ENCODE measurements around the gene GHRL.

The GHRL gene

GRCh38 chr3:10292505-10293419 lies at the start of gene GHRL:
TSS of gene GHRL (minus strand) at chr3:10292947. CDS start at chr3:10290180, 2,767 bp downstream.
- DNase-seq = no peak

- DNase-seq = no peak
Measured at GRCh38 chr3:10341901-10342398, 49.2 kb upstream of the GHRL start.

GRCh38 chr3:10340476-10340875 lies 47.7 kb upstream of the GHRL start:
- no peak for DNase-seq

- no peak for DNase-seq
Measured at GRCh38 chr3:10340046-10340445, 47.3 kb upstream of the GHRL start.

- DNase-seq = no peak
Measured at GRCh38 chr3:10339376-10339955, 46.7 kb upstream of the GHRL start.

- DNase-seq = no peak
Measured at GRCh38 chr3:10338591-10339353, 46.0 kb upstream of the GHRL start.

GRCh38 chr3:10338164-10338470 lies 45.4 kb upstream of the GHRL start:
- DNase-seq = no peak

GRCh38 chr3:10337323-10338163 lies 44.8 kb upstream of the GHRL start:
- DNase-seq = peak; percentile 60

- no peak for DNase-seq
Measured at GRCh38 chr3:10336761-10337160, 44.0 kb upstream of the GHRL start.

- DNase-seq = no peak
Measured at GRCh38 chr3:10335871-10336622, 43.3 kb upstream of the GHRL start.

GRCh38 chr3:10335190-10335738 lies 42.5 kb upstream of the GHRL start:
- no peak for DNase-seq

- DNase-seq = no peak
Measured at GRCh38 chr3:10334459-10334858, 41.7 kb upstream of the GHRL start.

- DNase-seq = no peak
Measured at GRCh38 chr3:10334042-10334441, 41.3 kb upstream of the GHRL start.

- DNase-seq = no peak
Measured at GRCh38 chr3:10333349-10333650, 40.6 kb upstream of the GHRL start.

GRCh38 chr3:10332481-10333348 lies 40.0 kb upstream of the GHRL start:
- no peak for DNase-seq

- DNase-seq = no peak
Measured at GRCh38 chr3:10331320-10331719, 38.6 kb upstream of the GHRL start.

GRCh38 chr3:10330319-10330718 lies 37.6 kb upstream of the GHRL start:
- no peak for DNase-seq

GRCh38 chr3:10329495-10330015 lies 36.8 kb upstream of the GHRL start:
- DNase-seq = no peak

GRCh38 chr3:10328460-10329071 lies 35.8 kb upstream of the GHRL start:
- DNase-seq = no peak

- no peak for DNase-seq
Measured at GRCh38 chr3:10327592-10327991, 34.8 kb upstream of the GHRL start.
